Stimulated activated CD4-positive, alpha-beta T cell treated with anti-CD3 and anti-CD28 coated beads, Interleukin-4, amount 100 ng/mL, for 24 hours (primary cell): ENCODE measurements around the gene GOLGA1.
"Not testable (repeated sequence)": the region's sequence is repeated elsewhere in the genome, so short reads cannot be mapped to it uniquely, and the experiment has no call there.

Source experiments
- DNase-seq: peaks from one replicate; pipeline ENCODE4 v3.0.0-alpha.2; 2020

The GOLGA1 gene

GRCh38 chr9:124855944-124856765, 84.7 kb downstream of the GOLGA1 start:
- no peak for DNase-seq

GRCh38 chr9:124855566-124855943, 85.3 kb downstream of the GOLGA1 start:
- DNase-seq, result no peak

GRCh38 chr9:124854822-124855221, 86.1 kb downstream of the GOLGA1 start:
- no peak for DNase-seq

GRCh38 chr9:124854161-124854560, 86.7 kb downstream of the GOLGA1 start:
- no peak for DNase-seq

GRCh38 chr9:124853605-124854143, 87.2 kb downstream of the GOLGA1 start:
- DNase-seq, result no peak

GRCh38 chr9:124852829-124853531, 87.9 kb downstream of the GOLGA1 start, which contains the start of gene WDR38:
Gene WDR38 (plus strand): TSS chr9:124853460. CDS start chr9:124853532, 72 bp downstream.
- DNase-seq, result peak; percentile 74

GRCh38 chr9:124852121-124852828, 88.6 kb downstream of the GOLGA1 start:
- no peak for DNase-seq

- no peak for DNase-seq
Measured at GRCh38 chr9:124849801-124850200, 91.1 kb downstream of the GOLGA1 start.

- DNase-seq, result no peak
Measured at GRCh38 chr9:124846969-124847368, 93.9 kb downstream of the GOLGA1 start.

- not testable (repeated sequence) for DNase-seq
Measured at GRCh38 chr9:124846467-124846866, 94.4 kb downstream of the GOLGA1 start.

- no peak for DNase-seq
Measured at GRCh38 chr9:124844291-124844690, 96.6 kb downstream of the GOLGA1 start.

- DNase-seq, result no peak
Measured at GRCh38 chr9:124843456-124844034, 97.3 kb downstream of the GOLGA1 start.

- no peak for DNase-seq
Measured at GRCh38 chr9:124841075-124841821, 99.6 kb downstream of the GOLGA1 start.

GRCh38 chr9:124840300-124840833, 100.5 kb downstream of the GOLGA1 start:
- no peak for DNase-seq

- DNase-seq, result no peak
Measured at GRCh38 chr9:124839612-124840299, 101.1 kb downstream of the GOLGA1 start.

- DNase-seq, result not testable (repeated sequence)
Measured at GRCh38 chr9:124838567-124839275, 102.2 kb downstream of the GOLGA1 start.

- DNase-seq, result not testable (repeated sequence)
Measured at GRCh38 chr9:124838132-124838531, 102.8 kb downstream of the GOLGA1 start.

GRCh38 chr9:124835026-124835557, 105.8 kb downstream of the GOLGA1 start:
- DNase-seq, result no peak

- DNase-seq, result no peak
Measured at GRCh38 chr9:124834591-124834990, 106.3 kb downstream of the GOLGA1 start.
